HG02981 (cell line): ENCODE results near the gene PIM3.

Experiments used
- ATAC-seq: cut with Tn5 transposase; IDR thresholded peaks from one replicate; pipeline ENCODE4 v1.9.1; 2021; ENCODE audit warnings: mild to moderate bottlenecking, moderate library complexity; ENCODE audit not compliant: unreplicated experiment

The PIM3 gene

DNA sequence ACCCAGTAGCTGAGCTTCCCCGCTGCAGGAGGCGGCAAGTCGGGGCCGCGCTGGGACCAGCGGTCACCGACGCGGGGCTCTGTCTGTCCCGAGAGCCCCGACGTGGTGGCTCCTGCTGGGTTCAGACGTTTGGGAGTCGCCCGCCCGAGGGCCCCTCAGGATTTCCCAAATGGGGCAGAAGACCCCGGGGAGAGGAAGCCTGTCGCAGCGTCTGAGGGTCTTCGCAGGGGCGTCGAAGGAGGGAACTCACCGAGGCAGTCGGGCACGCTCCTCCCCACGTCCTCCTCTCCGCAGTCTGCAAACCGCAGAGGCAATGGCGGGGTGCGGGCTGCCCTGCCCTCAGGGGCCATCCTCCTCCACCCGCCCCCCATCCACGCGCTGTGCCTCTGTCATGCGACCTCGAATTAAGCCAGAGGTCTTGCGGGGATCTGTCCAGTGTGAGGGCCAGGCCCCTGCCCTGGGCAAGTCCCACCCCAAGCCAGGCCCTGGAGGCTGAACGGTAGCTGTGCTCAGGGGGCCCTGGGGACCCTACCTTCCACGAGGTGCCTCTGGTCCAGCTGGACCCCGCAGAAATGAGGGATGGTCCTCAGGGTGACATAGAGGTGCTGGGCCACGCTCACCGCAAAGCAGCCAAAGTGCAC lies 39.5 kb downstream of the PIM3 start:
- no peak for ATAC-seq

DNA sequence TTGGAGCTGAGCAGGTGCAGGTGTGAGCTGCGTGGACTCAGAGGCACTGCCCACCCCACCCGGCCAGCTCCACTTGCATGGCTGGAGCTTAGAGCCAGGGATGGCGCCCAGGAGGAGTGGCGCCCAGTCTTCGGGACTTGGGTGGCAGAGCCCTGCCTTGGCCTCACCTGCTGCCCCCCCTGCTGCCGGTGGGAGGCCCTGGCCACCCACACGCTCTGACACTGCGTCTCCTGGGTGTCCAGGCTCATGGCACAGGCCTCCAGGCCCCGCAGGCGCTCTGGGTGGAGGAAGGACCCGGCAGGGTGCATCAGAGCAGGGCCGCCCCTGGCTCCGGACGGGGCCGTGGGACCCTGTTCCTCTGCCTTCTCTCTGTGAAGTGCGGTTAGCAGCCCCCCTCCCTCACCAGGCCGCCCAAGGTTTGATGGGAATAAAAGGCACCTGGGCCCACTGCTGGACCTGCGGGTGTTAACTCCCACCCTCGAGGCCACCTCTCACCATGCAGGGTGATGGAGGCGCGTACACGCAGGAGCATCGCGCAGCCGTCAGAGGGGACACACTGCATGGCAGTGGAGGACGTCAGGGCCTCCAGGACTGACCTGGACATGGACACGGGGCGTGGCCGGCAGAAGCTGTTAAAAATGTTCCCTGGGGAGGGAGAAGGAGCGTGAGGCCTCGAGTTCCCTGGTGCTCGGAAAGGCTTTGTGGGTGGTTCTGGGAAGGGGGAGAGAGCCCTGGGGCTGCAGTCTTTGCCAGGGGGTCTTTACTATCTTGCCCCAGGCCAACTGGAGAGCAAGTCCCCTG lies 40.2 kb downstream of the PIM3 start:
- ATAC-seq: no peak

DNA sequence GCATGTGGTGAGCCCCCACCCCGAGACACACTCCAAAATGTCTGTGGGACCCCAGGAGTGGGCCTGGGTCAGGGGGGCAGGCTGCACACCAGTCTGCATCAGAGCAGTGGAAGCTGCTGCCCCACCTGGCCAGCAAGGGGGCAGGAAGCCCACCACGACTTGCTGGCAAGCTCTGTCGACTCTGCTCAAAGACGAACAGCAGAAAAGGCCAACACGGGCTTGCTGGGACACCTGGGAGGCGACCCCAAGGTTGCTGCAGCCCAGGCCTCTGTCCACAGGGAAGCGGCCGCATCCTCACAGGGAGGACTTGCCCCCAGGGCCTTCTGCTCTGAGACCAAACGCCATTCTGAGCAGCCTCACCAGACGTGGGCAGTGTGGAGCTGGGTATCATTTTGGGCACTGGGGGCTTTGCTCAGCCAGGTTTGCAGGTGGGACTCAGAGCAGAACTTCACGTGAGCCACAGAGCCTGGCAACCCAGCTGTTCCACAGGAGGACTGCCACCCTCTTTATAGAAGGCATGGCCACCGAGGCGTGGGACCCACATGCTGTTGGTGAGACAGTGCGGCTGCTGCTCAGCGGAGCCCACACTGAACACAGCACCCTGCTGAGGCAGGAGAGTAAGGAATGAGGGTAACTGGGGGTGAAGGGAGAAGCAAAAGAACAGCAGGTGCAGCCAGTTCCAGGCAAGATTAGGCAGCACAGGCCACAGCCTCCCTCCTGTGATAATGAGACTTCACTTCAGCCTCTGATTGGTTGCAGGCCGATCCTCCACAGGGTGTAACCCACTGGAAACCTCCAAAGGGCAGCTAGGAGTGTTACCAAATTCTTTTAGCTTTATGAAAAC lies 41.0 kb downstream of the PIM3 start:
- no peak for ATAC-seq

- ATAC-seq: no peak
These were observed 42.2 kb downstream of the PIM3 start for GRCh38 chr22:50002791-50003190.

DNA sequence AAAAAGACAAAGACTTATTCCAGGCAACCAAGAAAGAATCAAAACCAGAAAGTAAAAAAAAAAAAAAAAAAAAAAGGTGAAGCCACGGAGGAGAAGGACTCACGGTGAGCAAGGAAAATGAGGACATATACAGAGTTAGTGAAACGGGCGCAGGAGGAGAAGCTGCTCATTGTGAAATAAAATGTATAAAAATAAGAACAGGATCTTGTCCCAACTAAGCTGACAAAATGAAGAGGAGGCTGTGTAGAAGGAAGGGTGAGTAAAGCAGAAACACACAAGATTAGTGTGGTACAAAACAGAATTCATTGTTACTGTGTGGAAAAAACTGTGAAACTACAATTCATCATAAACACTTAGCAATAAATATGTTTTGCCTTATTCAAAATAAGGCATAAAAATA lies 44.3 kb downstream of the PIM3 start:
- no peak for ATAC-seq

DNA sequence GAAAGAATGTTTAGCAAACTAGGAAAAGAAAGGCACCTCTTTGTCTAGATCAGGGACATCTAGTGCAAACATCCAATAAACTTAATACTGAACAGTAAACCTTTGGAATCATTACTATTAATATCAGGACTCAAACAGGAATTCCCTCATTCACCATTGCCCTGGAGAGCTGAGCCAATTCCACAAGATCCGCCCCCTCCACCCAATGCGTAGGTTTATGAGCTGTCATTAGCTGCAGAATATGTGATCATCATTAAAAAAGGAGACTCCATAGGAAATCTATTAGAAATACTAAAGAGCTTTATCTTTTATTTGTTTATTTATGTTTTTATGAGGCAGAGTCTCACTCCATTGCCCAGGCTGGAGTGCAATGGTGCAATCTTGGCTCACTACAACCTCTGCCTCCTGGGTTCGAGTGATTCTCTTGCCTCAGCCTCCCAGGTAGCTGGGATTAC lies 46.5 kb downstream of the PIM3 start:
- ATAC-seq: no peak

DNA sequence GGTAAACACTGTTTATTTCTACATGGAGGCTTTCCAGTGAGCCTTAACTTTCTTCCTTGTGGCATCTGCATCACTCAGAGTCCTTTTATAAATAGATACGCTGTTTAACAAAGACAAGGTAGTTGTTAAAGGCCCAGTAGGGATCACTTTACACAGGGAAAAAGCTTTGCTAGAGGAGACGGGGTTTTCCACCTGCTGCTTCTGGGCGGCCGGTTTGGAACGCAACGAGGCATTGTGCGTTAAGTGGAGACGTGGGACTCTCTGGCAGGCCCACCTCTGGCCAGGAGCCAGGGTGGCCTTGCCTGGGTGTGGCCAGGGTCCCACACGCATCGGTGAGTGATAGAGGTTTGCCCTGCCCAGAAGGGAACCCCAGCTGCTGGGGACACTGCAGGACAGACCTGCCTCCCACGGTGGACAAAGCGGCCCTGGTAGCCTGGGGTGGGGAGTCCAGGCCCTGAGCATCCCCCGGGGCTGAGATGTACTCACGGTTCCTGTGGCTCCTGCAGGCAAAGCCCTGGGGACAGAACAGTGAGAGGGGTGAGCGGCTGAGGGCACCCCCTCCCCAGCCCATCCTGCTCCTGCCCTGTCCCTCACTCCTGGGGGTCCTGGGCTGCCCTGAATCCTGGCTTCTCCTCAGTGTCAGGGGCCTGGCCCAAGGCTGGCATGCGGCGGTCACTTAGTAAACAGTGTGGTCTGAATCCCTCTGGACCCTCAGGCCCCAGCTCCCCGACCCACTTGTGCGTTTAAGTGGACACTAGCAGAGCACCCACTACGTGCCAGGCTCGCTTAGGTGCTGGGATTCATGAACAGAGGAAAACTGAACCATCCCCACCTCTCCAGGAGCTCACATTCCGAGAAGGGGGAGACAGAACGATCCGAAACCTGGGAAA lies 47.8 kb downstream of the PIM3 start:
- no peak for ATAC-seq

DNA sequence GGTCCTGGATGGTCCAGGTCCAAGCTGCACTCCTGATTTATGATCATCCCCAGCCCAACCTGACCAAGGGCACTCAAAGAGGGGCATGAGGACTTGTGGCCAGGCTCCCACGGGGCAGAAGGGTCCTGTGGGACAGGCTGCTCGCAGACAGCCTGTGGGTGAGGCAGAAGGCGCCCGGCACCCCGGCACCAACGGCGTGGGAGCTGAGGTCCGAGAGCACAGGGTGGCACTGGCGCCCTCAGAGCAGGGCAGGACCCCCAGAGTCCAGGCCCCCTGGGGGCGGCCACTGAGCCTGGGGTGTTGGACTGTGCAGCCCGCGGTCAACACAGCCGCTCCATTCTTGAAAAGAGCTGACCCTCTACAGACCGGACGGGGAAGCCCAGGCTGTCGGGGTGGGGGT lies 48.7 kb downstream of the PIM3 start:
- ATAC-seq: no peak

DNA sequence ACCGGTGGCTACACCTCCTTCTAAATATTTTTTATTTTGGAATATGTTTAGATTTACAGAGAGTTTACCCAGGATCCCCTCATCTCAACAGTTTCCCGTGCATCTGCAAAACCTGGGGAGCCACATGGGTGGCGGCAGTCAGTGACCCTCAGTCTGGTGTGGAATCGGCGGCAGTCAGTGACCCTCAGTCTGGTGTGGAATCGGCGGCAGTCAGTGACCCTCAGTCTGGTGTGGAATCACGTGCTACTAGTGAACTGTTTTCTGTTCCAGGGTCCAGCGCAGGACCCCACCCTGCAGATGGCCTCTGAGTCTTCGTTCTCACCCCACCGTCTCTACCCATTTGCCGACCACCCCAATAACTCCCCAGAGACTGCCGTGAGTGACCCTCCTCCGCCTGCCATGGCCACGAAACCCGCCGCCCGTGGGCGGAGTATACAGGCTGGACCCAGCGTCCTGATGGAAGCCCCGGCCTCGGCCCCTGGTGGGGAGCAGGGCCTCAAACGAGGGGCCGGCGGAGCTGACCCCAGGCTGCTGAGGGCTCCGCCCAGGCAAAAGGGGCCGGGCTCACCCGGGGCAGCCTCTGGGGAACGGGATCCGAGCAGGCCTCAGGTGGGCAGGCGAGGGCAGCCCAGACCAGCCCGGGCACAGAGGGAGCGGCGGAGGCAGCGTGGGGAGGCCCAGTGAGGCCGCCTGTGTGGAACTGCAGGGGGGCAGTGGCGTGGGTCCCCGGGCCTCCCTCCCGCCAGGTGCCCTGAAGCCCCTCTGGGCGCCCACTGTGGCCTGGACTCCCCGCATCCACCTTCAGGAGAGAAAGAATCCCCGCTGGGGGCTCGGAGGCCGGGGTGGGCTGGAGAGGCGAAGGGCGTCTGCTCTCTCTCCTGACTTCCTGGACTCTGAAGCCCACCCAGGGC lies 49.4 kb downstream of the PIM3 start:
- no peak for ATAC-seq

DNA sequence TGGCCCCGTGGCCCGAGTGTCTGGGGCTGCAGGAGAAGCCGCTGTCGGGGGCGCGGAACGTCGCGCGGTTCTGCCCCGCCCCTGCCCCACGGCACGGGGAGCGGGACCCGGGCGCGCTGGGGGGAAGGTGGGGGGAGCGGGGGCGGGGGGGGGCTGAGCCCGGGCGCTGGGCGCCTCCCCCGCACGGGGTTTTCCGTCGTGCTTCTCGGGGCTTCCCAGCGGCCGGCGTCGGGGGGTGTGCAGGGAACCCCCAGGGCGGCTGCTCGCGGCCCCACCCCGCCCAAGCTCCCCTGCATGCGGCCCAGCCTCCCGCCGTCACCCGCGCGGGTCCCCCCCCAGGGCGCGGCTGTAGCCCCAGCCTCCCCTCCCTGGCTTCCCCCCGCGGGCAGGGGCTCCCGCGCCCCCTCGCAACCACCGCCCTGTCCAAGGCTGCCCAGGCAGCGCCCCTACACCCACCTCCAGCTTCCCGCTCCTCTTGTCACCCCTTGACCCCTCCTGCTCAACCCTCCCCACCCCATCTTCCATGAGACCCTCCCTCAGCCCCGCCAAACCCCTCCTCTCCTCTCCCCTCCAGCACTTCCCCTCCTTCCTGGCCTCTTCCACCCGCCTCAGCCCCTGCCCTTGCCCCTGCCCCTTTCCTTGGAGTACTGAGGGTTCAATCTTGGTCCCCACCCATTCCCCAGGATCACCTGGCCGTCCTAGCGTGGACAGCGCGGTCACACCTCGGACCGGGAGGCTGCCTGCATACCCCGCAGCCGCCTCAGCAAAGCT lies 50.3 kb downstream of the PIM3 start:
- ATAC-seq: no peak

DNA sequence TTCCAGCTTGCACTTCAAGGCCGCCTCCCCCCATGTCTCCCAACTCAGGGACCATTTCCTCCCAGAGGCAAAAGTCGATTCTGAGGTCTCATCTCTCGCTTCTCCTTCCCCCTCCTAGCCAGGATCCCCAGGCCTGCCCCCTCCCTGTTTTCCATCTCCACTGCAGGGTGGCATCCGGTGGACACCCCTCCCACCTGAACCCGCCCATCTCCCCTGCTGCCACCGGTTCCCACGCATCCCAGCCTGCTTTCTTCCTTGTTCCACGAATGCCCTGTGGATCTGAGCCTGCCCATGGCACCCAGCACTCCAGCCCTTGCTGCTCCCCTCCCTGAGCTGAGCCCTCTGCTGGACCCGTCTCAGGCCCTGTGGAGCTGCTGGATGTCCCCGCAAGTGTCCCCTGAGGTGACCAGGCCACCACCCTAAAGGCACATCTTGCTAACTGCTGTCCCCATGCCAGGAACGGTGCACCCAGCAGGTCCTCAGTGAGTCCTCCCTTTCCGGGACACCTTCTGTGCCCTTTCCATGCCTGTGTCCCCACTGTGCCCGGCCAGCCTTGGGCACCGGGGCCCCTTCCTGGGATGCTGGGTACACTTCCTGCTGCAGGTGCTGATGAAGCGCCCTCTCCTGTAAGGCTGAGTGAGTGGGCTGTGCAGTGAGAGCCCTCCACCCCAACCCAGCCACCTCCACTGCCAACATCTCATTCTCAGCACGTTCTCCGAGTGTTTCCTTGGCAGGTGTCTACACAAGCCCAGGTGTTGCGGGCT lies 51.1 kb downstream of the PIM3 start:
- no peak for ATAC-seq

GRCh38 chr22:50012211-50013181 lies 51.9 kb downstream of the PIM3 start, which contains the start of gene IL17REL:
TSS of gene IL17REL (minus strand) at chr22:50012765. CDS start at chr22:50012646, 119 bp downstream.
- no peak for ATAC-seq
